Tibial artery (tissue), 4 donors: ENCODE results near the gene IGSF11.
"Not testable (repeated sequence)": the region's sequence is repeated elsewhere in the genome, so short reads cannot be mapped to it uniquely, and the experiment has no call there.

Experiments
- DNase-seq, 2 donors: peaks; one replicate each; pipeline ENCODE4 v3.0.0-alpha.2; 2019
- H3K27ac ChIP-seq, 2 donors: fragments of 200-600 bp; sonication (generic) in 1 of 2; 1 replicate in 1 of 2; 2 replicates in 1 of 2; pipeline ENCODE4 v1.5.1; 2018 to 2019; ENCODE audit warnings: mild to moderate bottlenecking in 1 of 2
- H3K27me3 ChIP-seq, 2 donors: fragments of 200-600 bp; sonication (generic) in 1 of 2; one replicate each; pipeline versions ENCODE4 v1.5.1 to v1.6.0; 2016 to 2019
- H3K36me3 ChIP-seq, 3 donors: fragments of 200-600 bp; sonication (generic) in 2 of 3; one replicate each; pipeline ENCODE4 v1.5.1; 2016 to 2019; ENCODE audit warnings: mild to moderate bottlenecking in 2 of 3
- H3K4me1 ChIP-seq, 4 donors: fragments of 200-600 bp; sonication (generic) in 2 of 4; 1 replicate in 3 of 4; 2 replicates in 1 of 4; pipeline ENCODE4 v1.5.1; 2016 to 2019
- H3K4me3 ChIP-seq, 2 donors: fragments of 200-600 bp; sonication (generic) in 1 of 2; 1 replicate in 1 of 2; 2 replicates in 1 of 2; pipeline ENCODE4 v1.5.1; 2018 to 2019; ENCODE audit warnings: mild to moderate bottlenecking in 2 of 2
- H3K9me3 ChIP-seq, 3 donors: fragments of 200-600 bp; sonication (generic) in 1 of 3; one replicate each; pipeline ENCODE4 v1.5.1; 2016 to 2019
- intact Hi-C: fragments of 100-400 bp; cut with DNase I; formaldehyde crosslinking; loops from one replicate; pipeline ENCODE4 v1.15.0; 2023; ENCODE audit warnings: low total_unique reads
- TF ChIP-seq, protein P1 (sequence below), 2 experiments: fragments of 200-600 bp in 1 of 2; fragments of 450-650 bp in 1 of 2; IDR thresholded peaks; one replicate each; pipeline ENCODE4 v1.5.1; 2017 to 2019; ENCODE audit warnings: antibody characterized with exemption in 2 of 2, mild to moderate bottlenecking in 1 of 2, moderate library complexity in 1 of 2

The IGSF11 gene

DNA sequence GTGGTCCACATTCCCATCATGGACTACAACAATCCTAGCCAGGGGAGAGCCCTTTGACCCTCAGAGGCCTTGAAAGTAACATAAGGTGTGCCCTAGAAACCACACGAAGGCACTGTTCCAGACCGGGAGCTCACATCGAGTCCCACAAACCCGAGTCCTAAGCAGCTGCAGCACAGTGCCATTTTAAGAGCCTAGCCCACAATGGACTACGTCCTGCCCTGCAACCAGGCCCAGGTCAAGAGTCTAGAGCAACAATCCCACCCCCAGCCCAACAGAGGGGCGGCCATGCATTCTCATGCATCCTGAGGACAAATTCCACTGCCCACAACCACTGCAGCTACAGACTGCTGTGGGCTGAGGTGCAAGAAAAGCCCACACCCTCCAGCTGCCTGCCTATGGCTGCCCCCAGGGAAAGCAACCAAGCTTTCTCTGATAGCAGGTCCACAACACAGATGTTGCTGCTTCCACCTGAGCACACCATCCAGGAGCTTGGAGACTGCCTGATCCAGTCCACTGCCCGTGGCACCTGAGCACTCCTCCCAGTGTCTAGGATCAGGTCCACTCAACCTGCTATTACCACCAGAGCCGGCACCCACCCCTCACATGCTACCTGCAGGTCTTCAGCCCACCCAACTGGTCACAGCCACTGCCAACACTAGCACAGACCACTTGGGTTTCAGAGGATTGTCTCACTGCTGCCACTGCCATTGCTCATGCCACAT, 56.8 kb downstream of the IGSF11 start:
- Histone ChIP-seq H3K27me3 (no peaks in the 10 kb centered on the region), H3K9me3 (no peaks in the 10 kb centered on the region), H3K4me3 (no peak overlapping the region), H3K27ac (no peak overlapping the region), H3K4me1 (no peaks in the 10 kb centered on the region), H3K36me3 (no peaks in the 10 kb centered on the region)
- TF ChIP-seq, protein P1, sequence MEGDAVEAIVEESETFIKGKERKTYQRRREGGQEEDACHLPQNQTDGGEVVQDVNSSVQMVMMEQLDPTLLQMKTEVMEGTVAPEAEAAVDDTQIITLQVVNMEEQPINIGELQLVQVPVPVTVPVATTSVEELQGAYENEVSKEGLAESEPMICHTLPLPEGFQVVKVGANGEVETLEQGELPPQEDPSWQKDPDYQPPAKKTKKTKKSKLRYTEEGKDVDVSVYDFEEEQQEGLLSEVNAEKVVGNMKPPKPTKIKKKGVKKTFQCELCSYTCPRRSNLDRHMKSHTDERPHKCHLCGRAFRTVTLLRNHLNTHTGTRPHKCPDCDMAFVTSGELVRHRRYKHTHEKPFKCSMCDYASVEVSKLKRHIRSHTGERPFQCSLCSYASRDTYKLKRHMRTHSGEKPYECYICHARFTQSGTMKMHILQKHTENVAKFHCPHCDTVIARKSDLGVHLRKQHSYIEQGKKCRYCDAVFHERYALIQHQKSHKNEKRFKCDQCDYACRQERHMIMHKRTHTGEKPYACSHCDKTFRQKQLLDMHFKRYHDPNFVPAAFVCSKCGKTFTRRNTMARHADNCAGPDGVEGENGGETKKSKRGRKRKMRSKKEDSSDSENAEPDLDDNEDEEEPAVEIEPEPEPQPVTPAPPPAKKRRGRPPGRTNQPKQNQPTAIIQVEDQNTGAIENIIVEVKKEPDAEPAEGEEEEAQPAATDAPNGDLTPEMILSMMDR (IDR thresholded peaks at IDR 0.05), result no peak
- no peak for DNase-seq
- intact Hi-C loops, result no loop called here

DNA sequence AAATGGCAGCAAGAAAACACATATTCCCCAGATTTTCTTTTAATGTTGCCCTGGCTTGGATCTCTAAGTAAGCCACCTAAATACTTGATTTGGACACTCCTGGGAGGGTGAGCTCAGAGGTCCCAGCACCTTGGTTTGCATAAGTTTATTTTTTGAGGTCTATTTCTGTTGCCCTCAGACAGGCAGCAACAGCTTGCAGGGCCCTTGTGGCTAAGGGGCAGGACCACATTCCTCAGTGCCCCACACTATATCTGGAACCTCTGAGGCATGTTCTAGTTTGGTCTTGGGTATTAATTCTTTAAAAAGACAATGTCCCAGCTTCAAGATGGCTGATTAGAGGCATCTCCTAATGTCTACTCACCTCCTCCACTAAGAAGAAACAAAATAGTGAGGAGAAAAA, 57.5 kb downstream of the IGSF11 start:
- intact Hi-C loops, result no loop called here
- H3K9me3 ChIP-seq, result no peaks in the 10 kb centered on the region
- DNase-seq, result no peak
- no peaks in the 10 kb centered on the region for H3K4me1 ChIP-seq
- H3K27ac ChIP-seq, result no peak overlapping the region
- TF ChIP-seq, protein P1 (IDR thresholded peaks at IDR 0.05), result no peak
- no peaks in the 10 kb centered on the region for H3K36me3 ChIP-seq
- H3K4me3 ChIP-seq, result no peak overlapping the region
- H3K27me3 ChIP-seq, result no peaks in the 10 kb centered on the region

DNA sequence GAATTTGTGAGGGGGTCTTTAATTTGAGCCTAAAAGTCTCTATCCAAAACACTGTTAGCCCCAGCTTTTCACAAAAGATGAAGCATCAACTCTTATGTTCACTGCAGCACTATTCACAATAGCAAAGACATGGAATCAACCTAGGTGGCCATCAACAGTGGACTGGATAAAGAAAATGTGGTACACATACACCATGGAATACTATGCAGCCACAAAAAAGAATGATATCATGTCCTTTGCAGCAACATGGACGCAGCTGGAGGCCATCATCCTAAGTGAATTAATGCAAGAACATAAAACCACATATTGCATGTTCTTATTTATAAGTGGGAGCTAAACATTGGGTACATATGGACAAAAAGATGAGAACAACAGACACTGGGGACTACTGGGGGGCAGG, 59.2 kb downstream of the IGSF11 start:
- intact Hi-C loops, H3K27ac ChIP-seq: not testable (repeated sequence)

DNA sequence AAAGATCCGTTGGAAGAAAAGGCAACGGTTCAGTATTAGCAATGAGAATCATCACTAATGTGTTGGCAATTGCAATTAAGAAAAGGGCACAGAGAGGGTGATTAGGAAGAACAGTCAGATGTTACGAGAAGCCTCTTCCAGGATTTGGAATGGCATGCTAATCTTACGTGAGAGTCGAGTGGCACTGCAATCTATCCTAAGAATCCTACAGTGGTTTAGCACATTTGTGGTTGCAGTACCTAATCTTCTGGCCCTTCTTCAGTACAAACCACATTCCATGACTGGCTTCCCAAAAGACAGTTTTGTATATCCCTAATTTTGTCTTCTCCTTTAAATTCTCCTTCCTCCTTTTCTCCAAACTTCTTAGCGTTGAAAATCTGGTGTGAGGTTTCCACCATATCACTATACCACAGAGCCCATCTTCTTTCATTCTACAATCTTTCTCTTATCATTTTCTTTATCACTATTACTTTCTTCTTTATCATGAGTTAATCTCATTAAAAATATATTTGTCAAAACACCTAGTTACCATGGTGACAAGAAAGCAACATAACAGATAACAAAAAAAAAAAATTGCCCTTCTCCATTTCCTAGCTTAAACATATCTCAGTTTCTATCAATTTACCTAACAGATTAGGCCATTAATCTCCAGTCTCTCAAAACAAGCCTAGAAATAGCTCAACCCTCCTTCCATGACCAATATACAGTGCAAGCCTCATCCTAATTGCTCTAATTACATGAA, 60.1 kb downstream of the IGSF11 start:
- Histone ChIP-seq H3K36me3 (no peaks in the 10 kb centered on the region), H3K27ac (no peak overlapping the region), H3K4me3 (no peak overlapping the region), H3K27me3 (no peaks in the 10 kb centered on the region), H3K9me3 (no peaks in the 10 kb centered on the region), H3K4me1 (no peaks in the 10 kb centered on the region)
- intact Hi-C loops, result no loop called here
- TF ChIP-seq, protein P1 (IDR thresholded peaks at IDR 0.05), result no peak
- no peak for DNase-seq

More for the DNA sequence above, 59.2 kb downstream of the IGSF11 start:
- not testable (repeated sequence) for H3K27me3 ChIP-seq, DNase-seq, H3K4me1 ChIP-seq, H3K36me3 ChIP-seq, H3K4me3 ChIP-seq, H3K9me3 ChIP-seq

DNA sequence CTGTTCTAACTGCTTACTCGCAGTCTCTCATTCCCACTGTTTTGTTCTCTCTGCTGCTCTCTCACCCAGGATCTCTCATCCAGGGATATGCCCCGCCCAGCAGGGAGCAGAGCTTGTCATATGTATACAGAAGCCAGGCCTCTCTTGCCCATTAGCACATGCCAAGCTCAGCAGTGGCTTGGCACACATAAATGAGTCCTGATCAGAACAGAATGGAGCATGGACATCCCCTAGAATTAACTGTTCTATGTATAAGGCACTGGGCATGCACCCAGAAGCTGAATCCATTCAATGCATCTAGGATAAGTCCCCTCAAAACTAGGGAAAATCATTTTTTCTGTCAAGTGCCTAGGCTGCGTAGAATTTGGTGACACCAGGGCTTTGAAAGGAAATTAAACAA, 61.6 kb downstream of the IGSF11 start:
- Histone ChIP-seq H3K4me1 (no peaks in the 10 kb centered on the region), H3K36me3 (no peaks in the 10 kb centered on the region), H3K4me3 (no peak overlapping the region), H3K27ac (no peak overlapping the region), H3K27me3 (peaks cover 0 to under 1% of the 10 kb centered on the region in 2 donors), H3K9me3 (no peaks in the 10 kb centered on the region)
- no peak for DNase-seq
- TF ChIP-seq, protein P1 (IDR thresholded peaks at IDR 0.05), result no peak
- intact Hi-C loops, result no loop called here

DNA sequence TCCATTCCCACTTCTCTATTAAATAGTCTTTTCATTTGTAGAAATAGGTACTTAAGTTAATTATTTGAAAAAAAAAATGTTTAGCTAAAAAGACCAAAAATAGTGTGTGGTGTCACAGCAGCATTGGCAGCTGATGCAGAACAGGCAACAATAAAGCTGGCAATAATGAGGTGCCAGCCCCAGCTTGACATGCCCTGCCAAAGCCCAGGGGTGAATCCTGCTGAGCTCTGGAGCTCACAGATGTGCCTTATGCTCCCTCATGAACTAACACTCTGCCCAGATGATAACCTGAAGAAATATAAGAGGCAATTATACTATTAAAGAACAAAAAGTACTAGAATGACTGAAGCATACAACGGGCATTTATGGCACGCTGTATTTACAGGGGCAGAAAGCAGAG, 63.8 kb downstream of the IGSF11 start:
- peaks cover 0 to 2% of the 10 kb centered on the region in 2 donors for H3K27me3 ChIP-seq
- TF ChIP-seq, protein P1 (IDR thresholded peaks at IDR 0.05), result no peak
- H3K27ac ChIP-seq, result no peak overlapping the region
- H3K36me3 ChIP-seq, result no peaks in the 10 kb centered on the region
- H3K4me3 ChIP-seq, result no peak overlapping the region
- intact Hi-C loops, result no loop called here
- H3K9me3 ChIP-seq, result no peaks in the 10 kb centered on the region
- H3K4me1 ChIP-seq, result no peaks in the 10 kb centered on the region
- no peak for DNase-seq
